Sigmoid colon (tissue), 7 donors: ENCODE measurements around the gene MAGEA6. TPM values are rescaled to one million over a fixed set of nuclear protein-coding genes. Genes with fewer than 3 reads are reported as not detected.

ENCODE experiments used
- DNase-seq: peaks from one replicate; pipeline ENCODE4 v3.0.0-alpha.2; 2019
- H3K27ac ChIP-seq, 4 donors: fragments of 200-600 bp; sonication (generic); one replicate each; pipeline ENCODE4 v1.5.1; 2016 to 2019; ENCODE audit warnings: mild to moderate bottlenecking in 1 of 4
- H3K27me3 ChIP-seq, 3 donors: fragments of 200-600 bp; sonication (generic); one replicate each; pipeline ENCODE4 v1.5.1; 2019; ENCODE audit warnings: mild to moderate bottlenecking in 1 of 3
- H3K36me3 ChIP-seq, 4 donors: fragments of 200-600 bp; sonication (generic); one replicate each; pipeline ENCODE4 v1.5.1; 2016 to 2019
- H3K4me1 ChIP-seq, 4 donors: fragments of 200-600 bp; sonication (generic); one replicate each; pipeline ENCODE4 v1.5.1; 2017 to 2019
- H3K4me3 ChIP-seq, 4 donors: fragments of 200-600 bp; sonication (generic); one replicate each; pipeline ENCODE4 v1.5.1; 2017 to 2019; ENCODE audit warnings: mild to moderate bottlenecking in 2 of 4, moderate library complexity in 1 of 4
- H3K9me3 ChIP-seq, 4 donors: fragments of 200-600 bp in 3 of 4; sonication (generic) in 3 of 4; one replicate each; pipeline versions ENCODE4 v1.5.1 to v1.6.1; 2013 to 2019
- EP300 ChIP-seq, 4 donors: sonication (generic); formaldehyde crosslinking; IDR thresholded peaks; one replicate each; pipeline ENCODE4 v1.6.1; 2017; ENCODE audit warnings: antibody characterized with exemption in 4 of 4
- POLR2A ChIP-seq, 2 donors: fragments of 450-650 bp; IDR thresholded peaks; one replicate each; pipeline ENCODE4 v1.6.1; 2016; ENCODE audit warnings: antibody characterized with exemption in 2 of 2, mild to moderate bottlenecking in 2 of 2, moderate library complexity in 2 of 2
- POLR2AphosphoS5 ChIP-seq, 4 donors: sonication (generic); formaldehyde crosslinking; IDR thresholded peaks; one replicate each; pipeline ENCODE4 v1.6.1; 2017; ENCODE audit warnings: antibody characterized with exemption in 4 of 4
- WGBS, 2 donors: extraction: QIAGEN DNeasy Blood & Tissue Kit; methylation state at CpG; one replicate each; pipeline ENCODE4 v1.1.7; 2013; 5-methylcytosine and 5-hydroxymethylcytosine counted together
- intact Hi-C: fragments of 100-400 bp; cut with DNase I; formaldehyde crosslinking; loops from one replicate; pipeline ENCODE4 v1.15.1; 2023
- polyA plus RNA-seq, 3 donors: library from polyadenylated mRNA; stranded (reverse); fragments of 200-250 nt; gene quantifications; one replicate each; pipeline ENCODE4 v1.2.3, GENCODE V29; 2013
- total RNA-seq, 4 donors: library from RNA; depleted of rRNA; stranded (reverse); fragments of >200 nt; gene quantifications; one replicate each; pipeline ENCODE4 v1.1.0, GENCODE V29; 2016
- TF ChIP-seq, protein P1 (sequence below), 4 experiments: fragments of 450-650 bp in 3 of 4; fragments of 200-600 bp in 1 of 4; IDR thresholded peaks; one replicate each; pipeline ENCODE4 v1.5.1; 2016 to 2019; ENCODE audit warnings: antibody characterized with exemption in 4 of 4, mild to moderate bottlenecking in 3 of 4, moderate library complexity in 2 of 4
- donor health status: healthy with polysubstance abuse.
- donor health status: Bipolar disorder and iron deficiency.
- donor health status: healthy.

Gene MAGEA6
- total and polyA plus RNA-seq, 7 donors: not detected

DNA sequence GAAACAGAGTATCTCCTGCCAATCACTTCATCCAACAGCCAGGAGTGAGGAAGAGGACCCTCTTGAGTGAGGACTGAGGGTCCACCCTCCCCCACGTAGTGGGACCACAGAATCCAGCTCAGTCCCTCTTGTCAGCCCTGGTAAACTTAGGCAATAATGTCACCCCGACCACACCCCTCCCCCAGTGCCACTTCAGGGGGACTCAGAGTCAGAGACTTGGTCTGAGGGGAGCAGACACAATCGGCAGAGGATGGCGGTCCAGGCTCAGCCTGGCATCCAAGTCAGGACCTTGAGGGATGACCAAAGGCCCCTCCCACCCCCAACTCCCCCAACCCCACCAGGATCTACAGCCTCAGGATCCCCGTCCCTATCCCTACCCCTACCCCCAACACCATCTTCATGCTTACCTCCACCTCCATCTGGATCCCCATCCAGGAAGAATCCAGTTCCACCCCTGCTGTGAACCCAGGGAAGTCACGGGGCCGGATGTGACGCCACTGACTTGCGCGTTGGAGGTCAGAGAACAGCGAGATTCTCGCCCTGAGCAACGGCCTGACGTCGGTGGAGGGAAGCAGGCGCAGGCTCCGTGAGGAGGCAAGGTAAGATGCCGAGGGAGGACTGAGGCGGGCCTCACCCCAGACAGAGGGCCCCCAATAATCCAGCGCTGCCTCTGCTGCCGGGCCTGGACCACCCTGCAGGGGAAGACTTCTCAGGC lies 36.1 kb downstream of the MAGEA6 start, which contains the start of the genes CSAG1 and MAGEA12:
Gene CSAG1, minus strand, starts transcription at position 461 of the 715 bp plus-strand sequence. CDS start 1,261 bp downstream, outside the sequence.
Gene MAGEA12, plus strand, starts transcription at position 497 of the 715 bp plus-strand sequence. CDS start 2,405 bp downstream, outside the sequence.
- Histone ChIP-seq H3K9me3 (no peaks in the 10 kb centered on the region), H3K36me3 (no peaks in the 10 kb centered on the region), H3K27ac (no peak within 1 kb of the TSS), H3K4me1 (no peaks in the 10 kb centered on the region), H3K27me3 (no peaks in the 10 kb centered on the region), H3K4me3 (no peak within 1 kb of the TSS)
- no peak for DNase-seq
- TF ChIP-seq, protein P1, sequence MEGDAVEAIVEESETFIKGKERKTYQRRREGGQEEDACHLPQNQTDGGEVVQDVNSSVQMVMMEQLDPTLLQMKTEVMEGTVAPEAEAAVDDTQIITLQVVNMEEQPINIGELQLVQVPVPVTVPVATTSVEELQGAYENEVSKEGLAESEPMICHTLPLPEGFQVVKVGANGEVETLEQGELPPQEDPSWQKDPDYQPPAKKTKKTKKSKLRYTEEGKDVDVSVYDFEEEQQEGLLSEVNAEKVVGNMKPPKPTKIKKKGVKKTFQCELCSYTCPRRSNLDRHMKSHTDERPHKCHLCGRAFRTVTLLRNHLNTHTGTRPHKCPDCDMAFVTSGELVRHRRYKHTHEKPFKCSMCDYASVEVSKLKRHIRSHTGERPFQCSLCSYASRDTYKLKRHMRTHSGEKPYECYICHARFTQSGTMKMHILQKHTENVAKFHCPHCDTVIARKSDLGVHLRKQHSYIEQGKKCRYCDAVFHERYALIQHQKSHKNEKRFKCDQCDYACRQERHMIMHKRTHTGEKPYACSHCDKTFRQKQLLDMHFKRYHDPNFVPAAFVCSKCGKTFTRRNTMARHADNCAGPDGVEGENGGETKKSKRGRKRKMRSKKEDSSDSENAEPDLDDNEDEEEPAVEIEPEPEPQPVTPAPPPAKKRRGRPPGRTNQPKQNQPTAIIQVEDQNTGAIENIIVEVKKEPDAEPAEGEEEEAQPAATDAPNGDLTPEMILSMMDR (IDR thresholded peaks at IDR 0.05): no peak
- TF ChIP-seq POLR2AphosphoS5 (IDR thresholded peaks at IDR 0.05): no peak
- TF ChIP-seq EP300 (IDR thresholded peaks at IDR 0.05): no peak
- TF ChIP-seq POLR2A (IDR thresholded peaks at IDR 0.05): no peak
- intact Hi-C loops: no loop called here
- WGBS, 2 donors: 88 to 93% methylated on average over 19 to 20 of the region's 21 CpGs

DNA sequence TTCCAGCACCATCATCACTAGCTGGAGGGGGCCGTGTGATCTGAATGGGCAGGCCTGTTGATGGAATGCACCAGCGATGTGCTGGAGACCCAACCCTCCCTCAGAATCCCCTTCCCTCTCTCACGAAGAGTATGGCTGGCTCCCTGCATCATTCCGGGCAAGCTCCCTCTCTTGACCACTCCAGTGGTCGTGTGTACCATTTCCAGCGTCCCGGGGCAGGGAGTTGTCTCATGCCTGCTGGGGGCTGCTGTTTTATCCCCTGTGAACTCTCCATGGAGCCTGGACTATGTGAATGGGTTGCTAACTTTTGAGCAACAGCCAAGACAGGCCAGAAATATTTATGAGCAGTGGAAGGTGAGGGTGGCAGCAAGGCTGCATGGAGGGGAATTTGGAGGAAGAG lies 44.1 kb downstream of the MAGEA6 start:
- intact Hi-C loops: no loop called here
- H3K9me3 ChIP-seq: no peaks in the 10 kb centered on the region
- no peaks in the 10 kb centered on the region for H3K36me3 ChIP-seq
- H3K4me3 ChIP-seq: no peak overlapping the region
- no peak for TF ChIP-seq EP300 (IDR thresholded peaks at IDR 0.05)
- TF ChIP-seq, protein P1 (IDR thresholded peaks at IDR 0.05): no peak
- TF ChIP-seq POLR2A (IDR thresholded peaks at IDR 0.05): no peak
- TF ChIP-seq POLR2AphosphoS5 (IDR thresholded peaks at IDR 0.05): no peak
- H3K27me3 ChIP-seq: no peaks in the 10 kb centered on the region
- H3K4me1 ChIP-seq: no peaks in the 10 kb centered on the region
- no peak overlapping the region for H3K27ac ChIP-seq
- WGBS, 2 donors: 62 to 74% methylated on average over 7 of the region's 7 CpGs
- no peak for DNase-seq

Other genes starting within 250 kb of the MAGEA6 start
- under 1 TPM in 1 of 4 donors, not detected in 3; under 0.01 TPM for gene GABRQ, start 131.8 kb downstream of the MAGEA6 start, total RNA-seq
- gene GABRQ, start 131.8 kb downstream of the MAGEA6 start, polyA plus RNA-seq: under 1 TPM in 1 of 3 donors, not detected in 2; 0.06 TPM
- gene MAGEA3, start 70.9 kb downstream of the MAGEA6 start, total RNA-seq: not detected
- gene MAGEA3, start 70.9 kb downstream of the MAGEA6 start, polyA plus RNA-seq: not detected
- not detected for gene CSAG2, start 60.4 kb downstream of the MAGEA6 start, total RNA-seq
- gene CSAG2, start 60.4 kb downstream of the MAGEA6 start, polyA plus RNA-seq: not detected
- not detected for gene MAGEA2B, start 55.1 kb downstream of the MAGEA6 start, total RNA-seq
- not detected for gene MAGEA2B, start 55.1 kb downstream of the MAGEA6 start, polyA plus RNA-seq
- not detected for gene CSAG1, start 36.0 kb downstream of the MAGEA6 start, total RNA-seq
- gene CSAG1, start 36.0 kb downstream of the MAGEA6 start, polyA plus RNA-seq: not detected
- gene MAGEA12, start 35.9 kb downstream of the MAGEA6 start, total RNA-seq: not detected
- gene MAGEA12, start 35.9 kb downstream of the MAGEA6 start, polyA plus RNA-seq: not detected
- not detected for gene MAGEA2, start 15.8 kb downstream of the MAGEA6 start, total RNA-seq
- not detected for gene MAGEA2, start 15.8 kb downstream of the MAGEA6 start, polyA plus RNA-seq
- gene CSAG3, start 10.5 kb downstream of the MAGEA6 start, total RNA-seq: not detected
- not detected for gene CSAG3, start 10.5 kb downstream of the MAGEA6 start, polyA plus RNA-seq
- gene CETN2, start 61.1 kb upstream of the MAGEA6 start, total RNA-seq: 10 to 100 TPM; 44.3 to 56.4 (median 48.4) TPM
- gene CETN2, start 61.1 kb upstream of the MAGEA6 start, polyA plus RNA-seq: 10 to 100 TPM; 22.7 to 32.4 (median 26.2) TPM
- 1 to 10 TPM; 6.1 to 9.9 (median 8.4) TPM for gene NSDHL, start 61.4 kb upstream of the MAGEA6 start, total RNA-seq
- 10 to 100 TPM; 11.8 to 32.5 (median 14.4) TPM for gene NSDHL, start 61.4 kb upstream of the MAGEA6 start, polyA plus RNA-seq
- 1 to 10 TPM in 3 of 4 donors, under 1 TPM in 1; 0.55 to 3.8 (median 2.6) TPM for gene ZNF185, start 128.4 kb upstream of the MAGEA6 start, total RNA-seq
- 1 to 10 TPM; 1.8 to 4.2 (median 2.3) TPM for gene ZNF185, start 128.4 kb upstream of the MAGEA6 start, polyA plus RNA-seq
- not detected for gene PNMA5, start 224.4 kb upstream of the MAGEA6 start, total RNA-seq
- under 1 TPM in 1 of 3 donors, not detected in 2; 0.03 TPM for gene PNMA5, start 224.4 kb upstream of the MAGEA6 start, polyA plus RNA-seq